ENCODE data around the gene GET3. TPM values are rescaled to one million over a fixed set of nuclear protein-coding genes. Genes with fewer than 3 reads are reported as not detected.

Gene GET3
- total RNA-seq, 1 donor from 2014 or later: 43.6 TPM

- intact Hi-C loops (cut with DNase I): no loop called here
- Histone ChIP-seq H3K27ac (no peak overlapping the region), H3K36me3 (peaks cover 24 to 25% of the 10 kb centered on the region in 2 donors), H3K4me1 (peaks cover 0 to 5% of the 10 kb centered on the region in 2 donors), H3K9me3 (no peaks in the 10 kb centered on the region), H3K4me3 (no peak overlapping the region), H3K27me3 (no peaks in the 10 kb centered on the region)
- no peak for DNase-seq (ENCODE audit: low spot score in 2 of 2)
- TF ChIP-seq CTCF (IDR thresholded peaks at IDR 0.05): no peak
These were observed 29.9 kb downstream of the GET3 start for GRCh38 chr19:12767150-12767549.

GRCh38 chr19:12767666-12768065 is 30.4 kb downstream of the GET3 start:
- intact Hi-C loops (cut with DNase I): no loop called here
- H3K27ac ChIP-seq: no peak overlapping the region
- no peak for DNase-seq (ENCODE audit: low spot score in 2 of 2)
- H3K36me3 ChIP-seq: peaks cover 23 to 24% of the 10 kb centered on the region in 2 donors
- H3K4me1 ChIP-seq: peaks cover 3 to 9% of the 10 kb centered on the region in 2 donors
- no peak for TF ChIP-seq CTCF (IDR thresholded peaks at IDR 0.05)
- H3K4me3 ChIP-seq: no peak overlapping the region
- no peaks in the 10 kb centered on the region for H3K27me3 ChIP-seq
- H3K9me3 ChIP-seq: no peaks in the 10 kb centered on the region

- Histone ChIP-seq H3K4me1 (peaks cover 7 to 26% of the 10 kb centered on the region in 2 donors), H3K27ac (no peak overlapping the region), H3K9me3 (no peaks in the 10 kb centered on the region), H3K4me3 (no peak overlapping the region), H3K36me3 (peaks cover 8 to 10% of the 10 kb centered on the region in 2 donors), H3K27me3 (no peaks in the 10 kb centered on the region)
- intact Hi-C loops (cut with DNase I): loop anchor here (5.0 kb wide), 1 partner anchor 38 kb away; the partner anchor contains the start of gene RNASEH2A
- TF ChIP-seq CTCF (IDR thresholded peaks at IDR 0.05): no peak
- no peak for DNase-seq (ENCODE audit: low spot score in 2 of 2)
These were observed 32.4 kb downstream of the GET3 start for GRCh38 chr19:12769689-12770088.

- Histone ChIP-seq H3K36me3 (peaks cover 5 to 7% of the 10 kb centered on the region in 2 donors), H3K27me3 (no peaks in the 10 kb centered on the region), H3K27ac (peak overlapping the region in 1 of 2 donors; percentile 86), H3K9me3 (no peaks in the 10 kb centered on the region), H3K4me1 (peaks cover 10 to 28% of the 10 kb centered on the region in 2 donors), H3K4me3 (no peak overlapping the region)
- no peak for TF ChIP-seq CTCF (IDR thresholded peaks at IDR 0.05)
- DNase-seq (ENCODE audit: low spot score in 2 of 2): no peak
- intact Hi-C loops (cut with DNase I): loop anchor here (5.0 kb wide), 1 partner anchor 36 kb away; the partner anchor contains the start of gene RNASEH2A
These were observed 33.6 kb downstream of the GET3 start for GRCh38 chr19:12770922-12771321.

GRCh38 chr19:12772323-12772722 is 35.0 kb downstream of the GET3 start:
- peak overlapping the region; percentile 72 to 86 for H3K27ac ChIP-seq
- intact Hi-C loops (cut with DNase I): loop anchor here (5.0 kb wide), 1 partner anchor 35 kb away; the partner anchor contains the start of gene RNASEH2A

More at GRCh38 chr19:12772323-12772722, 35.0 kb downstream of the GET3 start:
- TF ChIP-seq CTCF (IDR thresholded peaks at IDR 0.05): no peak
- Histone ChIP-seq H3K27me3 (no peaks in the 10 kb centered on the region), H3K4me3 (peak overlapping the region in 1 of 2 donors; percentile 13), H3K4me1 (peaks cover 10 to 31% of the 10 kb centered on the region in 2 donors), H3K9me3 (no peaks in the 10 kb centered on the region), H3K36me3 (peaks cover 5 to 7% of the 10 kb centered on the region in 2 donors)
- peak in 1 of 2 donors; percentile 79 for DNase-seq (ENCODE audit: low spot score in 2 of 2)

Data from ascending aorta (tissue), 2 donors.